Measurements from ENCODE around the gene MME.

GRCh38 chr3:155219106-155219505 lies 139.0 kb downstream of the MME start:
- TF ChIP-seq, protein P1, sequence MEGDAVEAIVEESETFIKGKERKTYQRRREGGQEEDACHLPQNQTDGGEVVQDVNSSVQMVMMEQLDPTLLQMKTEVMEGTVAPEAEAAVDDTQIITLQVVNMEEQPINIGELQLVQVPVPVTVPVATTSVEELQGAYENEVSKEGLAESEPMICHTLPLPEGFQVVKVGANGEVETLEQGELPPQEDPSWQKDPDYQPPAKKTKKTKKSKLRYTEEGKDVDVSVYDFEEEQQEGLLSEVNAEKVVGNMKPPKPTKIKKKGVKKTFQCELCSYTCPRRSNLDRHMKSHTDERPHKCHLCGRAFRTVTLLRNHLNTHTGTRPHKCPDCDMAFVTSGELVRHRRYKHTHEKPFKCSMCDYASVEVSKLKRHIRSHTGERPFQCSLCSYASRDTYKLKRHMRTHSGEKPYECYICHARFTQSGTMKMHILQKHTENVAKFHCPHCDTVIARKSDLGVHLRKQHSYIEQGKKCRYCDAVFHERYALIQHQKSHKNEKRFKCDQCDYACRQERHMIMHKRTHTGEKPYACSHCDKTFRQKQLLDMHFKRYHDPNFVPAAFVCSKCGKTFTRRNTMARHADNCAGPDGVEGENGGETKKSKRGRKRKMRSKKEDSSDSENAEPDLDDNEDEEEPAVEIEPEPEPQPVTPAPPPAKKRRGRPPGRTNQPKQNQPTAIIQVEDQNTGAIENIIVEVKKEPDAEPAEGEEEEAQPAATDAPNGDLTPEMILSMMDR (IDR thresholded peaks at IDR 0.05; ENCODE audit: low read depth, low read length) = no peak
- no peak for TF ChIP-seq EZH2phosphoT487 (IDR thresholded peaks at IDR 0.05; ENCODE audit: low read depth)
